GDM1 (cell line): ENCODE measurements around the gene MYL11.

ENCODE experiments used
- DNase-seq: peaks from one replicate; lab custom pipeline; 2025; lab: John Stamatoyannopoulos, UW

Gene MYL11

GRCh38 chr16:30354423-30355143, 20.0 kb upstream of the MYL11 start:
- DNase-seq = no peak

- peak; percentile 94 for DNase-seq
Measured at GRCh38 chr16:30355144-30355953, 19.3 kb upstream of the MYL11 start, which contains the start of gene CD2BP2. Gene CD2BP2, minus strand, starts transcription at chr16:30355308. Its CDS starts 627 bp downstream, at chr16:30354681.

GRCh38 chr16:30355954-30356308, 18.7 kb upstream of the MYL11 start:
- DNase-seq = no peak

GRCh38 chr16:30356401-30357084, 18.1 kb upstream of the MYL11 start:
- no peak for DNase-seq

- DNase-seq = no peak
Measured at GRCh38 chr16:30357085-30357714, 17.4 kb upstream of the MYL11 start.

- DNase-seq = no peak
Measured at GRCh38 chr16:30357715-30358576, 16.7 kb upstream of the MYL11 start.

- no peak for DNase-seq
Measured at GRCh38 chr16:30358577-30358936, 16.0 kb upstream of the MYL11 start.

GRCh38 chr16:30358990-30359870, 15.4 kb upstream of the MYL11 start:
- no peak for DNase-seq

- DNase-seq = no peak
Measured at GRCh38 chr16:30359871-30360170, 14.8 kb upstream of the MYL11 start.

GRCh38 chr16:30361180-30361579, 13.4 kb upstream of the MYL11 start:
- DNase-seq = no peak

- no peak for DNase-seq
Measured at GRCh38 chr16:30365200-30365599, 9.4 kb upstream of the MYL11 start.

GRCh38 chr16:30366511-30366910, 8.1 kb upstream of the MYL11 start:
- no peak for DNase-seq

GRCh38 chr16:30367349-30368009, 7.1 kb upstream of the MYL11 start:
- DNase-seq = no peak

GRCh38 chr16:30368122-30368791, 6.3 kb upstream of the MYL11 start:
- DNase-seq = peak; percentile 26

- no peak for DNase-seq
Measured at GRCh38 chr16:30368792-30369090, 5.9 kb upstream of the MYL11 start.

- DNase-seq = no peak
Measured at GRCh38 chr16:30369091-30369937, 5.3 kb upstream of the MYL11 start.

GRCh38 chr16:30369938-30370455, 4.6 kb upstream of the MYL11 start:
- DNase-seq = no peak

- peak; percentile 100 for DNase-seq
Measured at GRCh38 chr16:30370456-30371247, 4.0 kb upstream of the MYL11 start, which contains the start of gene TBC1D10B. Gene TBC1D10B, minus strand, starts transcription at chr16:30370494. Its CDS starts 311 bp downstream, at chr16:30370183.
